Activated CD4-positive, alpha-beta T cell treated with anti-CD3 and anti-CD28 coated beads for 24 hours (primary cell): Measurements from ENCODE around the gene SLIT3.

Experiments
- DNase-seq, 2 donors: peaks; one replicate each; pipeline ENCODE4 v3.0.0-alpha.2; 2020; ENCODE audit warnings: low read depth in 2 of 2

The SLIT3 gene

DNA sequence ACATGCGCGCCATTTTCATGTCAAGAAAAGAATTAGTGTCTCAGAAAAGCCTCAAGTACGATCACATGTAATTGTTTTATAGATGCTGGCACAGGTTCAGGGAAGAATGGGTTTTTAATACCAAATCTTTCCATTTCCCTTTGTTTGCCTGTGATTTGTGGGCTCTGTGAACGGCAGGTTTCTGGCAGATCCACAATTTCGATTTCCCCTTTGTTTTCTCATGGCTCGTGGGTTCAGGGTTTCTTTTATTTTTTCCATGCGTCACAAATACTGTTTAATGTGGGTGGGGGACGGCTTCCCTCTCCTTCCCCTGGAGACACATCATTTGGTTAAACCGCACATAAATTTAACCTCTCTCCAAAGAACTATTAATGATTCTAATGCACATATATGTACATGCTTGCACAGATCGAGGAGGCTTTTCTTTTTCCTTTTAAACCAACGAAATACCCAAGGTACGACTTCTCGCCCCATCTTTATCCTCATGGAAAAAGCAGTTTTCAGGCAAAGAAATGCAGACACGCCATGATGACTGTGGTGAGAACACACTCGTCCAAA lies 195.9 kb downstream of the SLIT3 start:
- DNase-seq = no peak

- no peak for DNase-seq
Observed at GRCh38 chr5:169103586-169104181, 197.3 kb downstream of the SLIT3 start.

DNA sequence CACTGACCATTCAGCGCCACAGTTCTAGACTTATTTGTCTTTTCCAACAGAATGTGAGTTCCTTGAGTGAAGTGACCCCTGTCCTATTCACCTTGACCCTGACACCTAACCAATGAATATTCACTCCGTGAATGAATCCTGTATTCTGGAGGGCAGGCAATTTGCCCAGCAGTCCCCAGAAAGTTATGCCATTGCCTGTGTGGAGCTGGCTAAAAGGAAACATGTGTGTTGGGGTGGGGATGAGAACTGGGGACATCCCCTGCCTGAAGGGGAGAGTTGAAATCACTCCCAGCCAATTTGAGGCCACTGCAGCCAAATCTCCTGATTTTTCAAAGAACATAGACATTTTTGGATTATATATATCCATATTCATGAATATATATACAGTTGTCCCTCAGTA lies 199.0 kb downstream of the SLIT3 start:
- no peak for DNase-seq

- DNase-seq = no peak
Observed at GRCh38 chr5:169100735-169101075, 200.2 kb downstream of the SLIT3 start.

DNA sequence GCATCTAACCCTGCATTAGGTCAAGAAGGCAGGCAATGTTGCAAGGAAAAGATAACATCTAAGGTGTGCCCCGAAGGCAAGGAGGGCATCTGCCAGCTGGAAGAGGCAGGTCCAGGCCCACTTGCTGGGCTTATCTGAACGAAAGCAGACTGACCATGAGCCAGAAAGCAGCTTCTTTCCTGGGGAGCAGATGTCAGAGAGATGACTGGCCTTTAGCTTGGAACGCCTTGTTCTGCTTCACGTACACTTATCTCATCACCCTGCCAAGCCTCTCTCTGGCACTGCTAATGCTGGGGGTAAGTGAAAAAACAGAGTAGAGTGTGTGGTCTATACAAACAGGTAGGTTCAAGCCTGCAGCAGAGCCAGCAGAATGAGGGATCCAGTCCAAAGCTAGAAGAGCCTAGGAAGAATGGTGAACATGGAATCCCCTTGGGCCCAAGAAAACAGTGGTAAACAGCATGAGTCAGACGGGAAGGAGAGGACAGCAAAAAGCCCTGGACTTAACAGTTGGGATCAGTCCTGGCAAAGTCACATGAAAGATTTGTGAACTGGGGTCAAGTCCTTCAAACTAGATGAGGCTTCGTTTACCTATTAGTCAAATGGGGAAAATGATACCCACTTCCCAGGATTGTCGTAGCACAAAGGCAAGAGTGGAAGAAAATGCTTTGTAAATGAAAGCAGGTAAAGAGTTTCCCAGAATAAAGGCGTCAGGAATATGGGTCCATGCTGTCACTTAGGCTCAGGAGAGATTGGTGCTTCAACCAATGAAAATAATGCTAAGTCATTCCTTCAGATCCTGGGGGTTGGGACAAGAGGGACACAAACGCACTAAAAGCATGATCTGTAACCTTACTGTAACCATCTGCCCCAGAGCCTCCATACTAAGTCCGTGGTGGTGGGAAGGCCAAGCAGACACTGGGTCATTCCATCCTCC lies 200.9 kb downstream of the SLIT3 start:
- no peak for DNase-seq

- DNase-seq = no peak
Observed at GRCh38 chr5:169098331-169099121, 202.4 kb downstream of the SLIT3 start.

GRCh38 chr5:169097374-169098326 lies 203.3 kb downstream of the SLIT3 start:
- DNase-seq = no peak

DNA sequence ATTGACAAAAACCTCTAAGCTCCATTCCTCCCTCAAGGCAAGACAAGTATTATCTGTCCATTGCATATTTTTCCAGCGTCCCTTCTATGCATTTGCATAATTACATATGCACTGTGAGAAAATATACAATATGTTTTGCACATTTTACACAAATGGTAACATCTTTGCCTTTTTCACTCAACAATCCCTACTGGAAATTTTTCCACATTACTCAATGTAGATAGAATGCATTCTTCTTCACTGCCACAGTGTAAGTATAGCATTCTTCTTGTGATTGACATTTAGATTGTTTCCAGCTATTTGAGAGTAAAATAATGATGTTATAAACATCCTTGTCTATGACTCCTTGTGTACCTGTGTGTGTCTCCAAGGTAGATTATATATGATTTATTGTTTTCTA lies 205.0 kb downstream of the SLIT3 start:
- DNase-seq = no peak

DNA sequence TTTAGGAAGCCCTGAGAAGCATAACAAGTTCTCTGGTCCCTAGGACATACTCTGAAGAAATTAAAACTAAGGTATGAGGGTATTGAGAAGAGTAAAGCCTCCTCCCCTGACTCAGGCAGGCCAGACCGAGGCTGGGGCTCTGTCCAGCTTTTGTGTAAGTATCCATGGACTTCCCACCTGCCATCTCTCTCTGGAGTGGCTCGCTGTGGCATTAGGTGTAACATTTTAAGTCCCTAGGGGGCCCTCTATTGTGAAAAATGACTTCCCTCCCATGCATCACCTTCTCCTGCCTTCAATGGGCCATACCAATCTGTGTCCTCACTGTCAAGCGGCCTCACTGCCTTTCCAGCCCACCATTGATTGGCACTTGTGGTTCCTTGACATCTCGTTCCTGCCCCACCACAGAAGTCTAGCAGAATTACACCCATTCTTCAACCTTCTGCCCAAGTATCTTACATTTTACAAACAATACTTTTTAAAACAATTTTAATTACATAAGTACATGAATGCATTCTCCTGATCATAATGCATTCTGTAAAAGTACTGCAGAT lies 205.5 kb downstream of the SLIT3 start:
- DNase-seq = no peak

GRCh38 chr5:169094586-169095409 lies 206.1 kb downstream of the SLIT3 start:
- DNase-seq = no peak

DNA sequence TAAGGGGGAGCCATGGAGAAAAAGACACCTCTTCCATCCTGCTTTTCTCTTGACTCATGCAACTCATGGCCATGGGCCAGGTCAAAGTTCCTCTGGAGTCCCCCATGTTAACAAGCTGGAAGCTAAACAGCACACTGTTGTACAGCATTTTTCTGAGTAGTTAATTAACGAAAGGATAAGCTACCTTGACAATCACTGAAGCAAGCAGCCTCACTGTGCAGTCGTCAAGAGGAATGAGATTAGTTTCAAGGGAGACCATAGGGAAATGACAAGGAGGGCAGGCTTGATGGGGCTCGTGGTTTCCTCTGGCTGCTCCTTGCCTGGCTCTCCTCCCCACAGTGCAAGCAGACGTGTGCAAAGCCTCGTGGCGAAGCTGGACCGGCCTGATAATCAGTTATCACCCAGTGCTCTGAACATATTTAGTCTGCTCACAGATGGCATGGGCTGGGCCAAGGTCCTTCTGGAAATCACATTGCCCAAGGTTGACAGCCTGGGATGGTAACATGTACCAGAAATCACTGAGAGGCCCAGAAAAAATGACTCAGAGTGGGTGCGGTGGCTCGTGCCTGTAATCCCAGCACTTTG lies 209.5 kb downstream of the SLIT3 start:
- no peak for DNase-seq

DNA sequence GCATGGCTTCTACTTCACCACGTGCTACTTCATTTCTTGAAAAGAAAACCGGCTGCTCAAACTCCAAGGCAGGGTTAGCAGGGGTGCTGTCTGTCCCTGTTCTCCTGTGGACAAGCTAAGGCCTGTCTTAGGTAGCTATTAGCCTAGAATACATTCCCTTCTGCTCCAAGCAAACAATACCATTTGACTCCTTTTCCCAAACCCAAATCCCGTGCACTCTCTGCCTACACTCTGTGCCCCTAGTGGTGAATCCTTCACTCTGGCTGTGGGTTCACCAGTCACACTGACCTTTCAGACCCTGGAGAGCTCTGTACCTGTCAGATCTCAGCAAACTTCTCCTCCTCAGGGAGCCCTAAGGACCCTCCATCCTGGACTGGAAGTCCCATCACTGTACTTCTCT lies 211.6 kb downstream of the SLIT3 start:
- no peak for DNase-seq

DNA sequence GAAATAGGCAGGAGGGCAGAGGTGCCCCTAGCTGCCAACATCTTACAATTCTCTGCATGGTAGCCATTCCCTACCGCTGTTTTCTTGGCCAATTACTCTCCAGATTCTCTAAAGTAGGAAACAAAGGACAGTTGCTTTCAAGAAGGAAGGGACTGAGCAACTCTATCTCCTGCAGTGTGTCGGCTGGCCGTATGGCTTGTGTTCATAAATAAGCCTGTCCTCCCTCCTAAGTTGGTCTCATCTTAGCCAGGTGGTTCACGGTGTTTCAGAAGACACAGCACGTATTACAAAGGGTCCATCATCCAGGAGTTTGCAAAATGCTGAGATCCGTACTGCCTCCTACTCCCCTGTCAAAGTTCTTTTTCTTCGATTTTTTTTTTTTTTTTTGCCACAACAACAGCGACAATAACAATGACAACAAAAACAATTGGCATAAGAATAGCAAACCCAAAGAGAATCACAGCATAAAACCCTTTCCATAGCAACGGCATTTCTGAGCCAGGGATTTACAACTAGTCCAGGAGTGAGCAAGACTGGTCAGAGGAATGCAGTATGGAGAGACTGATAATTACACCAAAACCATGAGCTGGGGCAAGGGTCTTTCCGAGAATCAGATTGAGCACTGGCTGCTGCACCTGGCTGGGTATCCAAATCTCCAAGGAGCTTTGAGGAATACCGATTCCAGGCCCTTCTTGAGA lies 212.8 kb downstream of the SLIT3 start:
- no peak for DNase-seq

GRCh38 chr5:169085636-169086035 lies 215.3 kb downstream of the SLIT3 start:
- DNase-seq = no peak

GRCh38 chr5:169085212-169085611 lies 215.7 kb downstream of the SLIT3 start:
- no peak for DNase-seq

DNA sequence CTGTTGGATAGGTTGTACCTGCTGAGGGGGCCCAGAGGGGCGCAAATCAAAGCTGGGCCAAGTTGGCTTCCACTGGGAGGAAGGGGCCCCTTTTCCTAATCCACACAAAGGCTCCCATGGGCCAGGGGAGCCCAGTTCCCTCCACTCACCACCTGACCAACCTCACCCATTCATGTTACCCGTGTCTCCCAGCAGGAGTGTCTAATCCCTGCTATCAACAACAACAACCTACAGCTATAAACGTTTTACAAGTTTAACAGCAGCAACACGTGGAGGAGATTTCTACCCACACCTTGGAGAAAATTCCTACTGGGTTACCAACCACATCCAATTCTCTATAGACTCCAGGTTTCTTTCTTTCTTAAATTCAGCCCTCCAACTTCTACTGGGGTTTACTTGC lies 216.2 kb downstream of the SLIT3 start:
- no peak for DNase-seq

DNA sequence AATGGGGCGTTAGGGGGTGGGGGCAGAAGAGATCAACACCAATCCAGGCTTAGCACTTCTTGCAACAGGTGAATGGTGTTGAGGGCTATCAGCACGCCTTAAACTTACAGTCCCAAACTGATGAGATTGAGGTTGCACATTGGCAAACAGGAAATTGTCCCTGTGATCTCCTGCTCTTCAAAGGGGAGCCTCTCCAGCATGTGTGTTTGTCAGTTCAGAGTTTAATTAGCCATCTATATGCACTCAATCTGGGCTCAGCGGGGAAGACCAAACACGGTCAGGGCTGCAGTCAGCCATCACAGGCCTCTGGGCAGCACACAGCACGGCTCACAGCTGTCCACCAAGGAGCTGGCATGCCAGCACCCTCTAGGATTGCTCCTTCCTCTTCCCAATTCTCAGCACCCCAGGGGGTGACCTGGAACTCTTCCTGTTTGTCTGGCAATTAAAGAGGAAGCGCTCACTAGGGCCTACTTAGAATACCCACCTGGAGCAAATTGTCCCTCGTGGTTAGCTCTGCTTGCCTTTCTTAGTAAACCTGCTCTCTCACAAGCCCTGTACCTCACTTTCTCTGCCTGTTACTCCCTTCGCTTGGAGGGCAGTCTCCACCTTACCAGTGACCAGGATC lies 217.4 kb downstream of the SLIT3 start:
- no peak for DNase-seq

GRCh38 chr5:169081000-169081724 lies 219.8 kb downstream of the SLIT3 start:
- no peak for DNase-seq
